ENCODE results near the gene TIMM29. TPM values are rescaled to one million over a fixed set of nuclear protein-coding genes. Genes with fewer than 3 reads are reported as not detected.

The TIMM29 gene
- total RNA-seq, 1 donor from 2014 or later: 23.8 TPM

Other genes starting within 250 kb of the TIMM29 start
- 48.2 TPM for gene QTRT1, start 227.4 kb upstream of the TIMM29 start, total RNA-seq
- 227 TPM for gene DNM2, start 210.7 kb upstream of the TIMM29 start, total RNA-seq
- gene TMED1, start 92.6 kb upstream of the TIMM29 start, total RNA-seq: 30.2 TPM
- gene C19orf38, start 80.4 kb upstream of the TIMM29 start, total RNA-seq: 0.78 TPM
- gene CARM1, start 57.3 kb upstream of the TIMM29 start, total RNA-seq: 33.5 TPM
- gene YIPF2, start 172 bp upstream of the TIMM29 start, total RNA-seq: 76.8 TPM
- 95.5 TPM for gene SMARCA4, start 32.2 kb downstream of the TIMM29 start, total RNA-seq
- gene LDLR, start 160.7 kb downstream of the TIMM29 start, total RNA-seq: 190 TPM
- gene SPC24, start 227.0 kb downstream of the TIMM29 start, total RNA-seq: 2.1 TPM